Suprapubic skin (tissue), 4 donors: ENCODE data around the gene NTM.

Experiments used
- CTCF ChIP-seq, 2 donors: fragments of 200-600 bp in 1 of 2; fragments of 450-650 bp in 1 of 2; sonication (generic) in 1 of 2; IDR thresholded peaks; one replicate each; pipeline ENCODE4 v1.5.1; 2016 to 2019; ENCODE audit warnings: antibody characterized with exemption in 2 of 2, mild to moderate bottlenecking in 1 of 2, moderate library complexity in 1 of 2
- EP300 ChIP-seq: sonication (generic); formaldehyde crosslinking; IDR thresholded peaks from one replicate; pipeline ENCODE4 v1.6.1; 2017; ENCODE audit warnings: antibody characterized with exemption
- POLR2A ChIP-seq, 2 donors: fragments of 450-650 bp; IDR thresholded peaks; one replicate each; pipeline ENCODE4 v1.6.1; 2017; ENCODE audit warnings: antibody characterized with exemption in 2 of 2, mild to moderate bottlenecking in 2 of 2, moderate library complexity in 2 of 2
- POLR2AphosphoS5 ChIP-seq, 3 donors: sonication (generic); formaldehyde crosslinking; IDR thresholded peaks; one replicate each; pipeline ENCODE4 v1.6.1; 2017; ENCODE audit warnings: antibody characterized with exemption in 3 of 3

- TF ChIP-seq POLR2A (IDR thresholded peaks at IDR 0.05) (no peak), CTCF (IDR thresholded peaks at IDR 0.05) (no peak), POLR2AphosphoS5 (IDR thresholded peaks at IDR 0.05) (no peak), EP300 (no peak)
Observed at GRCh38 chr11:131817687-131818188, 447.3 kb downstream of the NTM start.
